K562 (cell line): ENCODE measurements around the gene PIP5K1B. TPM values are rescaled to one million over a fixed set of nuclear protein-coding genes. Genes with fewer than 3 reads are reported as not detected.

Experiments
- BRF1 ChIP-seq: IDR thresholded peaks from 3 replicates; pipeline ENCODE4 v1.6.1; 2011; ENCODE audit warnings: borderline replicate concordance, mild to moderate bottlenecking; ENCODE audit not compliant: insufficient read length; ENCODE audit errors: extremely low read depth
- COPS2 ChIP-seq: fragments of 450-650 bp; conservative IDR thresholded peaks from 2 replicates; pipeline ENCODE4 v1.6.1; 2016; ENCODE audit warnings: mild to moderate bottlenecking, moderate library complexity
- E2F5 ChIP-seq: sonication (generic); formaldehyde crosslinking; IDR thresholded peaks from 2 replicates; pipeline ENCODE4 v1.8.0; 2022; ENCODE audit warnings: mild to moderate bottlenecking, missing genetic modification reagents
- EGR1 ChIP-seq: fragments of 450-650 bp; conservative IDR thresholded peaks from 2 replicates; pipeline ENCODE4 v1.6.1; 2017; ENCODE audit warnings: mild to moderate bottlenecking
- ETS1 ChIP-seq: conservative IDR thresholded peaks from 2 replicates; pipeline ENCODE4 v1.6.1; 2011; ENCODE audit warnings: low read depth, mild to moderate bottlenecking, low read length; ENCODE audit not compliant: control insufficient read depth
- ETV5 ChIP-seq: sonication (generic); formaldehyde crosslinking; IDR thresholded peaks from 2 replicates; pipeline ENCODE4 v1.4.0; 2020; ENCODE audit warnings: low read depth, mild to moderate bottlenecking, missing genetic modification reagents
- ETV6 ChIP-seq, 3 experiments: fragments of 150-350 bp in 1 of 3; sonication (generic) in 1 of 3; formaldehyde crosslinking in 1 of 3; IDR thresholded peaks; 2 replicates each; pipeline versions ENCODE4 v1.6.1 to v1.8.0; 2014 to 2022; ENCODE audit warnings: borderline replicate concordance in 2 of 3, low read depth in 2 of 3, antibody characterized with exemption in 1 of 3, low read length in 1 of 3, mild to moderate bottlenecking in 1 of 3, missing genetic modification reagents in 1 of 3
- GTF3C2 ChIP-seq: IDR thresholded peaks from 3 replicates; pipeline ENCODE4 v1.6.1; 2011; ENCODE audit warnings: borderline replicate concordance, mild to moderate bottlenecking, moderate library complexity; ENCODE audit not compliant: insufficient read length; ENCODE audit errors: extremely low read depth
- NFIC ChIP-seq: fragments of 450-650 bp; IDR thresholded peaks from 2 replicates; pipeline ENCODE4 v1.6.1; 2017; ENCODE audit warnings: mild to moderate bottlenecking, inconsistent platforms
- NFRKB ChIP-seq: fragments of 450-650 bp; IDR thresholded peaks from 2 replicates; pipeline ENCODE4 v1.6.1; 2016; ENCODE audit warnings: low read depth
- SMARCA4 ChIP-seq: fragments of 450-650 bp; IDR thresholded peaks from 2 replicates; pipeline ENCODE4 v1.6.1; 2016
- SREBF2 ChIP-seq: sonication (generic); formaldehyde crosslinking; IDR thresholded peaks from 2 replicates; pipeline ENCODE4 v1.4.0; 2020; ENCODE audit warnings: mild to moderate bottlenecking, missing genetic modification reagents
- TAF1 ChIP-seq: IDR thresholded peaks from 2 replicates; pipeline ENCODE4 v1.6.1; 2011; ENCODE audit warnings: mild to moderate bottlenecking, low read length, moderate library complexity; ENCODE audit not compliant: insufficient read depth, control insufficient read depth, severe bottlenecking; ENCODE audit errors: extremely low read depth
- TRIM28 ChIP-seq: fragments of 450-650 bp; IDR thresholded peaks from 2 replicates; pipeline ENCODE4 v1.6.1; 2017
- XRCC3 ChIP-seq: fragments of 450-650 bp; IDR thresholded peaks from 2 replicates; pipeline ENCODE4 v1.6.1; 2017; ENCODE audit warnings: mild to moderate bottlenecking, moderate library complexity
- ZFP91 ChIP-seq: sonication (generic); formaldehyde crosslinking; IDR thresholded peaks from 2 replicates; pipeline ENCODE4 v1.8.0; 2022; ENCODE audit warnings: mild to moderate bottlenecking, missing genetic modification reagents
- ZNF224 ChIP-seq: sonication (generic); formaldehyde crosslinking; IDR thresholded peaks from 2 replicates; pipeline ENCODE4 v1.8.0; 2022; ENCODE audit warnings: mild to moderate bottlenecking, missing genetic modification reagents
- ZNF277 ChIP-seq: fragments of 250-450 bp; sonication (Bioruptor Pico); IDR thresholded peaks from 2 replicates; pipeline ENCODE4 v1.8.0; 2022; ENCODE audit warnings: inconsistent platforms, mild to moderate bottlenecking, moderate library complexity, borderline replicate concordance
- polyA plus RNA-seq, 8 experiments: library from polyadenylated mRNA; depleted of rRNA in 4 of 8; stranded (reverse) in 5 of 8; unstranded in 3 of 8; fragments of >200 nt; fragmentation: Nextera tagmentation in 2 of 8; fragmentation: Illumina TruSeq in 1 of 8; extraction: Ambion mirVana in 2 of 8; extraction: Trizol in 1 of 8; gene quantifications; 2 replicates each; pipeline versions ENCODE4 v1.2.1 to v1.2.3, GENCODE V29; 2011 to 2014; ENCODE audit warnings: inconsistent platforms in 1 of 8, missing spikeins in 1 of 8
- total RNA-seq, 7 experiments: library from RNA; depleted of rRNA in 6 of 7; stranded (reverse); fragments of >200 nt in 6 of 7; fragmentation: Illumina TruSeq in 2 of 7; extraction: Trizol in 2 of 7; gene quantifications; 2 replicates each; pipeline versions ENCODE4 v1.2.1 to v1.2.3, GENCODE V29; 2011 to 2021; ENCODE audit warnings: low replicate concordance in 1 of 7

The PIP5K1B gene
- total and polyA plus RNA-seq, 9 of the 15 experiments (the other 6 are each of a cell fraction or from before 2014, with no cell fraction given): 3.1 to 12.9 (median 7.4) TPM

GRCh38 chr9:68961587-68961986, 256.5 kb downstream of the PIP5K1B start (continued):
- no peak for TF ChIP-seq GTF3C2
- TF ChIP-seq TAF1: no peak
- no peak for TF ChIP-seq ZNF277 (CRISPR knock-in tag)
- no peak for TF ChIP-seq SREBF2 (CRISPR knock-in tag)
- no peak for TF ChIP-seq TRIM28
- no peak for TF ChIP-seq ZNF224 (CRISPR knock-in tag)
- 0 out of 2 replicates have a peak, but pooled peaks have one; percentile 37 for TF ChIP-seq NFIC
- TF ChIP-seq SMARCA4: peak; percentile 55
- TF ChIP-seq NFRKB: no peak
- TF ChIP-seq ZFP91 (CRISPR knock-in tag): no peak
- TF ChIP-seq BRF1: no peak
- no peak for TF ChIP-seq XRCC3
- TF ChIP-seq ETV5 (CRISPR knock-in tag): no peak
- peak; percentile 76 for TF ChIP-seq EGR1
- TF ChIP-seq ETV6 (IDR thresholded peaks at IDR 0.05; ENCODE audit: borderline replicate concordance in 1 of 2, low read depth in 2 of 2, low read length in 1 of 2): no peak
- TF ChIP-seq ETV6 (CRISPR knock-in tag; IDR thresholded peaks at IDR 0.05; ENCODE audit: borderline replicate concordance): no peak
- no peak for TF ChIP-seq ETS1
- no peak for TF ChIP-seq COPS2
- no peak for TF ChIP-seq E2F5
